NAMALWA (cell line): Measurements from ENCODE around the gene MIS18A.
A peak's percentile ranks its signal among the peaks of the same experiment; 100 is the strongest.
"Not testable (repeated sequence)": the region's sequence is repeated elsewhere in the genome, so short reads cannot be mapped to it uniquely, and the experiment has no call there.

Experiments
- DNase-seq: peaks from one replicate; pipeline ENCODE4 v3.0.0-alpha.2; 2015; ENCODE audit warnings: low spot score

Gene MIS18A

DNA sequence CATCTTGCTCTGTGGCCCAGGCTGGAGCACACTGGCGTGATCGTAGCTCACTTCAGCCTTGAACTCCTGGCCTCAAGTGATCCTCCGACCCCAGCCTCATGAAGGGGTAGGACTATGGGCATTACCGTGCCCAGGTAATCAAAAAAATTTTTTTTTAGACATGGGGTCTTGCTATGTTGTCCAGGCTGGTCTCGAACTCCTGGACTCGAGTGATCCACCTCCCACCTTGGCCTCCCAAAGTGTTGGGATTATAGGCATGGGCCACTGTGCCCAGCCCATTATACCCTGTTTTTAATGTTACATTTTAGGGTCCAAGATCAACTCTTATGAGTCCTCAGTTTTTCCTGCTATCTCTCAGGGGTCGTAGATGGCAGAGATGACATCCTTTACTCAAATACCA lies 26.1 kb upstream of the MIS18A start:
- no peak for DNase-seq

- no peak for DNase-seq
Measured at GRCh38 chr21:32303385-32303784, 24.5 kb upstream of the MIS18A start.

DNA sequence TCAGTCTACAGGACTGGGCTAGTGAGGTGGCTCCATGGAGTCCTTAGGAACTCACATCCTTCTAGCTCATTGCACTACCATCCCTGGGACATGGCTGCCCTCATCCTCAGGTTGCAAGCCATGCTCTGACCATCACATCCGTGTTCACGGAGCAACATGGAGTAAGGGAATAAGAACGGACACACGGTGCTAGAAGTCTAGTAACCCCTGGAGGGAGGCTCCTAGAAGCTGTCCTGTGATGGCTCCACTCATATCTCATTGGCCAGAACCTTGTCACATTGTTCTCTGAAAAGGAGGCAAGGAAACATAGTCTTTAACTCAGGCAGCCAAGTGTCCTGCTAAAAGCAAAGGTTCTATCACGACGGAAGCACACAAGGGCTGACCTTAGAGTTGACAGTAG lies 23.7 kb upstream of the MIS18A start:
- no peak for DNase-seq

- no peak for DNase-seq
Measured at GRCh38 chr21:32301596-32301995, 22.7 kb upstream of the MIS18A start.

DNA sequence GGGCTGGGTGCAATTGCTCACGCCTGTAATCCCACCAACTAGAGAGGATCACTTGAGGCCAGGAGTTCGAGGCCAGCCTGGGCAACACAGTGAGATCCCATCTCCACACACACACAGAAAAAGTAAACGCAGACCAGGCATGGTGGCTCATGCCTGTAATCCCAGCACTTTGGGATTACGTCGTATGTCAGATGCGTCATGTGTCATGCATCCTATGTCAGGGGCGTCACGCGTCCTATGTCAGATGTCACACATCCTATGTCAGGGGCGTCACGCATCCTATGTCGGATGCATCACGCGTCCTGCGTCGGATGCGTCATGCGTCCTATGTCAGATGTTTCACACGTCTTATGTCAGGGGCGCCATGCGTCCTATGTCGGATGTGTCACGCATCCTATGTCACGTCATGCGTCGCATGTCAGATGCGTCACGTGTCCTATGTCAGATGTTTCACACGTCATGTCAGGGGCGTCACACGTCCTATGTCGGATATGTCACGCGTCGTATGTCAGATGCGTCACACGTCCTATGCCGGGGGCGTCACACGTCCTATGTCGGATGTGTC lies 21.4 kb upstream of the MIS18A start:
- no peak for DNase-seq

DNA sequence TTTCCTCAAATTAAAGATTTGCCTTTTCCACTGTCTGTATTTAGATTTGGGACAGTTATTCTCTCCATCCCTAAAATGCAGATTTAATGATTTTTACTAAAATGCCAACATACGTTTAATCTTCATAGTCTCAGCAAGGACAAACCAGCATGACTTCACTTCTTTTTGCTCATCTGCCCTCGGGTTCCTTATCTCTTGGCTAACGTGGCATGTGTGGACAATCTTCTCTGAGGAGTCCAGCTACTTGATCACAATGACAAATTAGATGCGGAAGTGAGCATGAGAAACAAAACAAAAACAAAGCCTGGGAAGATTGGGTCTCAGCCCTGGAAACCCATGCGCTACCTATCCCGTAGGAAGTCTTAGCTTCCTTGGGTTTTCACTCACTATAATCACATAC lies 20.8 kb upstream of the MIS18A start:
- DNase-seq: no peak

DNA sequence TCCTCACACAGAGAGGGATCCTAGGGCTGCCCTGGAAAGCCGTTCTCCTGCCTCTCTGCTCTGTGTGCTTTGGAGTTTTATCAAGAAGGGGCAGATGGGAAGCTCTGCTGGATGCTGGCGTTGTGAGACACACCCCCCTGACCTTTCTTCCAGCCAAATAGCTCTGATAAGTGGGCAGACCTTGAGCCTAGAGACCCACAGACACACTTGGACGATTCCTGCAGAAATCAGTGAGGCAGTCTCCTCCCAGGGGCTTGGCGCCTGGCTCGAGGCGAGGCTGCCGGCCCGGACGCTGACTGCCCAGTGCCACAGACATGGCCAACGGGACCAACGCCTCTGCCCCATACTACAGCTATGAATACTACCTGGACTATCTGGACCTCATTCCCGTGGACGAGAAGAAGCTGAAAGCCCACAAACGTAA lies 19.8 kb upstream of the MIS18A start, which contains the start of gene MRAP:
Gene MRAP, plus strand, starts transcription at position 198 of the 424 bp plus-strand sequence. Its CDS starts 117 bp downstream, at position 315.
- no peak for DNase-seq

DNA sequence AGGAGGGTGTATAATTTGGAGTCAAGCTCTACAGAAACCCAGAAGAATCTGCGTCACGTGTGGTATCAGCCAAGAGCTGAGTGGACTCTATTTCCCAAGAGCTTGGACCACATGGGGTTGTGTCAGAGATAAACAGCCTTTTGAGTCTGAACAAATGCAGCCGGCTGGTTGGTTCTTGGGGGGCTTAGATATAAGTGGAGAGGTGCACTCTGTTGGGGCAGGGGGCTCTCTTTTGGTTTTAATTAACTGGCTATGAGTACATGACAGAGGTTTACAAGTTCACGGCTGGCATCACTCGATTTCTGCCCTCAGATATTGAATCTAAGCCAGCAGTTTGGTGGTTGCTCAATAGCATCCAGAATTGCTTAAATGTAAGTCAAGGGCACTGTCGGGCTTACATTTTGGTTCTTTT lies 19.3 kb upstream of the MIS18A start:
- no peak for DNase-seq

DNA sequence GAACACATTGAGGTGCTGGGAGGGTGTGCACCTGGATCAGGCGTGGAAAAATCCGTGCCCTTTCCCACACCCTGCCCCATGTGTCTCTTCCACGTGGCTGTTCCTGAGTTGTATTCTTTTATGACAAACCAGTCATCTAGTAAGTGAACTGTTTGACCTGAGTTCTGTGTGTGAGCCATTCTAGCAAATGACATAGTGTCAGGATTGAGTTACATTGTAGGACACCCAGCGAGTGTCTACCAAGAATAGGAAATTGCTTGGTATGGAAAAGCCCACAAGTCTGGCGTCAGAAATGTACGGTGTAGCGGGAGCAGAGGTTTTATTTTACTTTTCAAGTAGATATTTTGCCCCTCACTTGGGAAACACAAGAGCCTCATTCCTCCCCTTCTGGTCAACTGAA lies 18.6 kb upstream of the MIS18A start:
- DNase-seq: no peak

DNA sequence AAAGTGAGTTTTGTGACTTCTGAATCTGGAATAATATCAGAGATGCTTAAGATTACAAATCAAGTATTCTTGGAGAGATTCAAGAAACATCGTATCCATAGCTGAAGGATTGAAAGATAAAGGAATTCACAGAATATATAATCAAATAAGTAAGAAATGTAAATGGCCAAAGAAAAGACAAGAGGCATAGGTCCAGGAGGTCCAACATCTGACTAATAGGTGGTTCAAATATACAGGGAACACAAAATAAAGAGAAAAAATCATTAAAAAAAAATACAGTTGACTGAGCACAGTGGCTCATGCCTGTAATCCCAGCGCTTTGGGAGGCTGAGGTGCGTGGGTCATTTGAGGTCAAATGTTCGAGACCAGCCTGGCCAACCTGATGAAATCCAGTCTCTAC lies 6.6 kb upstream of the MIS18A start:
- DNase-seq: no peak

DNA sequence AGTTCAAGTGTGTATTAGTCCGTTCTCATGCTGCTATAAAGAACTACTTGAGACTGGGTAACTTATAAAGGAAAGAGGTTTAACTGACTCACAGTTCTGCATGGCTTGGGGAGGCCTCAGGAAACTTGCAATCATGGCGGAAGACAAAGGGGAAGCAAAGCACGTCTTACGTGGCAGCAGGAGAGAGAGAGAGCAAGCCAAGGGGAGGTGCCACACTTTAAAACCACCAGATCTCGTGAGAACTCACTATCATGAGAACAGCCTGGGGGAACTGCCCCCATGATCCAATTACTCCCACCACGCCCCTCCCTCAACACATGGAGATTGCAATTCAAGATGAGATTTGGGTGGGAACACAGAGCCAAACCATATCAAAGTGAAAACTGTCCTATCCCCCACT lies 4.1 kb upstream of the MIS18A start:
- DNase-seq: no peak

GRCh38 chr21:32281531-32281930 lies 2.7 kb upstream of the MIS18A start:
- no peak for DNase-seq

GRCh38 chr21:32279377-32279680 lies 480 bp upstream of the MIS18A start:
- no peak for DNase-seq

DNA sequence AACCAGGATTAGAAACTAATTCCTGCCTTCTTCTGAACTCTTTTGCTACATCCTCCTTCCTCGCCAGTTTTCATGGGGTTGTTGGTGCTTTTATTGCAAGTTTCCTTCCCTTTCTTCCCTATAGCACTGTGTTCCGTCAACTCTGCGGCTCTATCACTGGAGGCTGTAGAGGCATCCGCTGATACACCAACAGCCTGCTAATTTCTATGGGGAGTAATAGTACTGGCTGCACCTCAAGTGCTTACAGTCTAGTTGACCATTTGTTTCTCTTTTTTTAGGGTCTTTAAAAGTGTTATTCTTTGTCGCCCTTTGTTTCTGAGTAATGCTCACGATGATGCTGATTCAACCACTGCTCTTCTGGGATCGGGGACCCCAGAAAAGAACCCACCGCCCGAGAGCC lies 746 bp downstream of the MIS18A start:
- DNase-seq: peak; percentile 30

GRCh38 chr21:32276671-32277070 lies 2.2 kb downstream of the MIS18A start:
- no peak for DNase-seq

GRCh38 chr21:32270748-32271147 lies 8.1 kb downstream of the MIS18A start:
- no peak for DNase-seq

DNA sequence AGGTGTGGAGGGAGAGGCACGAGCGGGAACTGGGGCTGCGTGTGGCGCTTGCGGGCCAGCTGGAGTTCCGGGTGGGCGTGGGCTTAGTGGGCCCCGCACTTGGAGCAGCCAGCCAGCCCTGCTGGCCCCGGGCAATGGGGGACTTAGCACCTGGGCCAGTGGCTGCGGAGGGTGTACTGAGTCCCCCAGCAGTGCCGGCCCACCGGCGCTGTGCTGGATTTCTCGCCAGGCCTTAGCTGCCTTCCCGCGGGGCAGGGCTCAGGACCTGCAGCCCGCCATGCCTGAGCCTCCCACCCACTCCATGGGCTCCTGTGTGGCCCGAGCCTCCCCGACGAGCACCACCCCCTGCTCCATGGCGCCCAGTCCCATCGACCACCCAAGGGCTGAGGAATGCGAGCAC lies 13.5 kb downstream of the MIS18A start:
- not testable (repeated sequence) for DNase-seq

DNA sequence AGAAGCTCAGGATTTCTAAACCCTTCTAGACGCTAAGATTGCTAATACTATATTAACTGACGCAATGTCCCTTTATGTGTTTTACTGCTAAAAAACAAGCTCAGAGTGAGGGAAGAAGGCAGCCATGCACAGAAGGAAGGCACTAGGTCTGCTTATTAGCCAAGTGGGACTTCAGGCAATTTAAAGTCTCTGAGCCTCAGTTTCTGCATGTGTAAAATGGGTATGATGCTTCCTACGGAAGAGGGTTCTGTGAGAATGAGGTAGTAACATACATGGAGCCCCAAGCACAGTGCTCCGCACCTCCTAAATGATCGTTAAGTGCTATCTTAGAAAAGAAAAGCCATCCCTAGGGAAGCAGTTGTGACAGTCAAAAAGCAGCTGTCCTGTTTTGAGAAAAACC lies 16.9 kb downstream of the MIS18A start:
- no peak for DNase-seq

DNA sequence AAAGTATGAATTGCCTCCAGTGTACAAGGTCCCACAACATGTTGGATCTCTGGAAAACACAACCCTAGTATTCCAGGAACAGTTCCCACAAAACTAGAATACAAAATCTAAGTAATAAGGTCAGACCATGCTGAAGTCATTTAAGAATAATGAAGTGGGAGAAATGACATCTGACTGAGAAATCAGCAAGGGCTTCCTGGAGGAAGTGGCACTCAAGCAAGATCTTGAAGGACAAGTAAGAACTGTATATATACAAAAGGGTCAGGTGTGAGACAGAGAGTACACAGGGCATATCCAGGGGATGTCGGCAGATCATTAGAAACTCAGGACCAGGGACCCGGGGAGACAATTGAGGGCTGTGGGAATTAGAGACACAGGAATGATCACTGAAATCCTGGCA lies 18.7 kb downstream of the MIS18A start:
- DNase-seq: no peak

DNA sequence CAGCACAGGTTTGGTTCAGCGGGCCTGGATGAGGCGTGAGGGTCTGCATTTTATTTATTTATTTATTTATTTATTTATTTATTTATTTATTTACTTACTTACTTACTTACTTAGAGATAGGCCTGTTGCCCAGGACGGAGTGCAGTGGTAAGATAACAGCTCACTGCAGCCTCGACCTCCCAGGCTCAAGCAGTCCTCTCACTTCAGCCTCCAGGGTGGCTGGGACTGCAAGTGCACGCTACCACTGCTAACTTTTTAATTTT lies 20.1 kb downstream of the MIS18A start:
- not testable (repeated sequence) for DNase-seq

- DNase-seq: peak; percentile 82
Measured at GRCh38 chr21:32257962-32258785, 20.7 kb downstream of the MIS18A start.

- no peak for DNase-seq
Measured at GRCh38 chr21:32256873-32257620, 21.8 kb downstream of the MIS18A start.

- no peak for DNase-seq
Measured at GRCh38 chr21:32256251-32256650, 22.6 kb downstream of the MIS18A start.
